ENCODE results near the gene AGAP1. TPM values are rescaled to one million over a fixed set of nuclear protein-coding genes. Genes with fewer than 3 reads are reported as not detected.

AGAP1 gene
- polyA plus RNA-seq, 2 of the 4 experiments (the other 2 are of a cell fraction): 20.2 to 21.9 TPM

DNA sequence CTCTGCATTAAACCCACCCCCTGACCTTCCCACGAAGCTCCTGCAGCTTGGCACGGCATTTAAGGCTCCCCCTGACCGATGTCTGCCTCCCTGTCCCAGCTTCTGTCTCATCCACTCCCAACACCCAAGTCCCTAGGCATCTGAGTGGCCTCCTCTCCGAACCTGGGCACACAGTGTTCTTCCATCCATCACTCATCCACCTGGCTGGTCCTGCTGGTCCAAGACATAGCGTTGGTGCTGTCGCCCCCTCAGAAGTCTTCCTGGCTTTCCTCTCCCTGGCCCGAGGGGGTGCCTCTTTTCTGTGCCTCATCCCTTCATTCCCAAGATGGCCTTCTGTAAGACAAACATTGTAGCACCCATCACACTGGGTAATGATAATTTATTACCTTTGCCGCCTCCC lies 350.7 kb downstream of the AGAP1 start:
- 91% methylated on average over 8 of the region's 8 CpGs for whole genome bisulfite sequencing (ENCODE audit: missing lambda C conversion rate)
- FAIRE-seq: no peak
- no peaks in the 10 kb centered on the region for H3K4me1 ChIP-seq
- TF ChIP-seq JUNB (IDR thresholded peaks at IDR 0.05): no peak
- TF ChIP-seq ZSCAN20 (CRISPR knock-in tag; IDR thresholded peaks at IDR 0.05): no peak
- no peak for TF ChIP-seq TP53 (CRISPR knock-in tag; IDR thresholded peaks at IDR 0.05)
- TF ChIP-seq SMC3 (IDR thresholded peaks at IDR 0.05): no peak
- no peak for TF ChIP-seq POLR2A (IDR thresholded peaks at IDR 0.05; ENCODE audit: low read length)
- TF ChIP-seq, protein P1, sequence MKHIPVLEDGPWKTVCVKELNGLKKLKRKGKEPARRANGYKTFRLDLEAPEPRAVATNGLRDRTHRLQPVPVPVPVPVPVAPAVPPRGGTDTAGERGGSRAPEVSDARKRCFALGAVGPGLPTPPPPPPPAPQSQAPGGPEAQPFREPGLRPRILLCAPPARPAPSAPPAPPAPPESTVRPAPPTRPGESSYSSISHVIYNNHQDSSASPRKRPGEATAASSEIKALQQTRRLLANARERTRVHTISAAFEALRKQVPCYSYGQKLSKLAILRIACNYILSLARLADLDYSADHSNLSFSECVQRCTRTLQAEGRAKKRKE (CRISPR knock-in tag; IDR thresholded peaks at IDR 0.05; ENCODE audit: low read depth): no peak
- TF ChIP-seq BHLHE40 (IDR thresholded peaks at IDR 0.05; ENCODE audit: low read depth, low read length): no peak
- TF ChIP-seq RNF2 (IDR thresholded peaks at IDR 0.05; ENCODE audit: borderline replicate concordance, low read depth): no peak
- TF ChIP-seq, protein P2, sequence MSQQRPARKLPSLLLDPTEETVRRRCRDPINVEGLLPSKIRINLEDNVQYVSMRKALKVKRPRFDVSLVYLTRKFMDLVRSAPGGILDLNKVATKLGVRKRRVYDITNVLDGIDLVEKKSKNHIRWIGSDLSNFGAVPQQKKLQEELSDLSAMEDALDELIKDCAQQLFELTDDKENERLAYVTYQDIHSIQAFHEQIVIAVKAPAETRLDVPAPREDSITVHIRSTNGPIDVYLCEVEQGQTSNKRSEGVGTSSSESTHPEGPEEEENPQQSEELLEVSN (IDR thresholded peaks at IDR 0.05; ENCODE audit: borderline replicate concordance, low read depth): no peak
- no peak for TF ChIP-seq RCOR1 (IDR thresholded peaks at IDR 0.05; ENCODE audit: low read depth, low read length)
- TF ChIP-seq FOSB (CRISPR knock-in tag; IDR thresholded peaks at IDR 0.05): no peak
- TF ChIP-seq JUN (IDR thresholded peaks at IDR 0.05): no peak
- CTCF ChIA-PET: interaction anchor here (0.5 kb wide), 1 partner anchor 25 kb away, joined by 4 read pairs; no protein-coding TSS in a partner anchor
- H3K27ac ChIP-seq: no peak overlapping the region
- no peak for DNase-seq (ENCODE audit: low read depth in 1 of 2, low spot score in 1 of 2)
- no peaks in the 10 kb centered on the region for H3K9me3 ChIP-seq
- POLR2A ChIA-PET: no interaction called here
- no peak overlapping the region for H3K4me2 ChIP-seq
- ATAC-seq: no peak
- no peak overlapping the region for H3K4me3 ChIP-seq

DNA sequence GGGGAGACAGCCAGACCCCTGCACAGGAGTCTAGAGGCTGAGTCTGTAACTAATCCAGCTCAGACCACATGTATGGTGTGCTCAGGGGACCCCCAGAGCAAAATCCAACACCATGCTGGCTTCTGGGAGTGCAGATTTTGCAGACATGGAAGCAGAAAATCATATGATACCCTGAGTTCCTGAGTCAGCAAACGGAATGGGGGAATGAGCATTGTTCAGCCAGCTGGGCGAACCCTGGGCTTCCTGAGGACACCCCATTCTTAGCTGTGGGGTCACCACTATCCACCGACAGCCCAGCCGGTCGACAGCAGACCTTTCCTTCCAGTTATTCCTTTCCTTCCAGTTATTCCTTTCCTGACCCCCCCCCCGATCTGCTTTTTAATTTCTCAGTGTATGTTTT lies 351.4 kb downstream of the AGAP1 start:
- DNase-seq (ENCODE audit: low read depth in 1 of 2, low spot score in 1 of 2) (no peak), ATAC-seq (no peak), FAIRE-seq (no peak)
- no peaks in the 10 kb centered on the region for H3K4me1 ChIP-seq
- H3K27ac ChIP-seq: no peak overlapping the region
- no peak for TF ChIP-seq ESRRA (IDR thresholded peaks at IDR 0.05; ENCODE audit: borderline replicate concordance, low read length)
- TF ChIP-seq KDM5A (IDR thresholded peaks at IDR 0.05): no peak
- TF ChIP-seq POLR2A (IDR thresholded peaks at IDR 0.05; ENCODE audit: low read length): no peak
- no peak for TF ChIP-seq NR3C1 (IDR thresholded peaks at IDR 0.05)
- no peak for TF ChIP-seq MYC (IDR thresholded peaks at IDR 0.05; ENCODE audit: borderline replicate concordance, low read length)
- TF ChIP-seq, protein P1 (CRISPR knock-in tag; IDR thresholded peaks at IDR 0.05; ENCODE audit: low read depth): no peak
- TF ChIP-seq ZFP36 (IDR thresholded peaks at IDR 0.05; ENCODE audit: borderline replicate concordance, partially characterized antibody): no peak
- TF ChIP-seq CHD2 (IDR thresholded peaks at IDR 0.05; ENCODE audit: low read length, partially characterized antibody): no peak
- TF ChIP-seq, protein P2 (IDR thresholded peaks at IDR 0.05; ENCODE audit: borderline replicate concordance, low read depth): no peak
- no peak for TF ChIP-seq RARB (CRISPR knock-in tag; IDR thresholded peaks at IDR 0.05)
- TF ChIP-seq, protein P3, sequence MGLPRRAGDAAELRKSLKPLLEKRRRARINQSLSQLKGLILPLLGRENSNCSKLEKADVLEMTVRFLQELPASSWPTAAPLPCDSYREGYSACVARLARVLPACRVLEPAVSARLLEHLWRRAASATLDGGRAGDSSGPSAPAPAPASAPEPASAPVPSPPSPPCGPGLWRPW (IDR thresholded peaks at IDR 0.05): no peak
- TF ChIP-seq EHMT2 (IDR thresholded peaks at IDR 0.05; ENCODE audit: low read depth): no peak
- TF ChIP-seq RNF2 (IDR thresholded peaks at IDR 0.05; ENCODE audit: borderline replicate concordance, low read depth): no peak
- no peak for TF ChIP-seq FOSB (CRISPR knock-in tag; IDR thresholded peaks at IDR 0.05)
- no peak for TF ChIP-seq FOSL2 (IDR thresholded peaks at IDR 0.05)
- no peak for TF ChIP-seq FOSL2 (CRISPR knock-in tag; IDR thresholded peaks at IDR 0.05)
- TF ChIP-seq, protein P4, sequence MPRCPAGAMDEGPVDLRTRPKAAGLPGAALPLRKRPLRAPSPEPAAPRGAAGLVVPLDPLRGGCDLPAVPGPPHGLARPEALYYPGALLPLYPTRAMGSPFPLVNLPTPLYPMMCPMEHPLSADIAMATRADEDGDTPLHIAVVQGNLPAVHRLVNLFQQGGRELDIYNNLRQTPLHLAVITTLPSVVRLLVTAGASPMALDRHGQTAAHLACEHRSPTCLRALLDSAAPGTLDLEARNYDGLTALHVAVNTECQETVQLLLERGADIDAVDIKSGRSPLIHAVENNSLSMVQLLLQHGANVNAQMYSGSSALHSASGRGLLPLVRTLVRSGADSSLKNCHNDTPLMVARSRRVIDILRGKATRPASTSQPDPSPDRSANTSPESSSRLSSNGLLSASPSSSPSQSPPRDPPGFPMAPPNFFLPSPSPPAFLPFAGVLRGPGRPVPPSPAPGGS (IDR thresholded peaks at IDR 0.05): no peak
- TF ChIP-seq, protein P5, sequence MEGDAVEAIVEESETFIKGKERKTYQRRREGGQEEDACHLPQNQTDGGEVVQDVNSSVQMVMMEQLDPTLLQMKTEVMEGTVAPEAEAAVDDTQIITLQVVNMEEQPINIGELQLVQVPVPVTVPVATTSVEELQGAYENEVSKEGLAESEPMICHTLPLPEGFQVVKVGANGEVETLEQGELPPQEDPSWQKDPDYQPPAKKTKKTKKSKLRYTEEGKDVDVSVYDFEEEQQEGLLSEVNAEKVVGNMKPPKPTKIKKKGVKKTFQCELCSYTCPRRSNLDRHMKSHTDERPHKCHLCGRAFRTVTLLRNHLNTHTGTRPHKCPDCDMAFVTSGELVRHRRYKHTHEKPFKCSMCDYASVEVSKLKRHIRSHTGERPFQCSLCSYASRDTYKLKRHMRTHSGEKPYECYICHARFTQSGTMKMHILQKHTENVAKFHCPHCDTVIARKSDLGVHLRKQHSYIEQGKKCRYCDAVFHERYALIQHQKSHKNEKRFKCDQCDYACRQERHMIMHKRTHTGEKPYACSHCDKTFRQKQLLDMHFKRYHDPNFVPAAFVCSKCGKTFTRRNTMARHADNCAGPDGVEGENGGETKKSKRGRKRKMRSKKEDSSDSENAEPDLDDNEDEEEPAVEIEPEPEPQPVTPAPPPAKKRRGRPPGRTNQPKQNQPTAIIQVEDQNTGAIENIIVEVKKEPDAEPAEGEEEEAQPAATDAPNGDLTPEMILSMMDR (IDR thresholded peaks at IDR 0.05): no peak
- H3K9me3 ChIP-seq: no peaks in the 10 kb centered on the region
- ChIA-PET POLR2A (no interaction called here), CTCF (no interaction called here)
- WGBS (ENCODE audit: missing lambda C conversion rate): 77% methylated on average over 6 of the region's 6 CpGs
- no peak overlapping the region for H3K4me3 ChIP-seq
- H3K4me2 ChIP-seq: no peak overlapping the region

Data from A549 (cell line).